Fibroblast of skin of right quadriceps (primary cell): ENCODE data around the gene CTNNBL1.
"Not testable (repeated sequence)": the region's sequence is repeated elsewhere in the genome, so short reads cannot be mapped to it uniquely, and the experiment has no call there.

Experiments
- DNase-seq: peaks from one replicate; pipeline ENCODE4 v3.0.0-alpha.2; 2013

The CTNNBL1 gene

DNA sequence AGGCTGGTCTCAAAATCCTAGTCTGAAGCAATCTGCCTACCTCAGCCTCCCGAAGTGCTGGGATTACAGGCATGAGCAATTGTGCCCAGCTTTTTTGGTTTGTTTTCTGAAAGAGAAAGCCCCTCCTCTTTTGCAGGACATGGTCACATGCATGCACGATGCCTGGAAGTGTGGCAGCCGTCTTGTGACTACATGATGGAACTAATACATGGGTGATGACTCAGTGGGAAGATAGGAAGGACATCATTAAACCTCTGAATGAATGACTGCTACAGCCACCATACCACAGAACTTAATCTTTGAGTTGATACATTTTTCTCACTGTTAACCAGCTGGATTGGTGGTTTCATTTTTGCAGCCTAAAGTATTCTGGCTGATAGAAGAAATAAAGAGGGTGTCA is 13.4 kb upstream of the CTNNBL1 start:
- no peak for DNase-seq

DNA sequence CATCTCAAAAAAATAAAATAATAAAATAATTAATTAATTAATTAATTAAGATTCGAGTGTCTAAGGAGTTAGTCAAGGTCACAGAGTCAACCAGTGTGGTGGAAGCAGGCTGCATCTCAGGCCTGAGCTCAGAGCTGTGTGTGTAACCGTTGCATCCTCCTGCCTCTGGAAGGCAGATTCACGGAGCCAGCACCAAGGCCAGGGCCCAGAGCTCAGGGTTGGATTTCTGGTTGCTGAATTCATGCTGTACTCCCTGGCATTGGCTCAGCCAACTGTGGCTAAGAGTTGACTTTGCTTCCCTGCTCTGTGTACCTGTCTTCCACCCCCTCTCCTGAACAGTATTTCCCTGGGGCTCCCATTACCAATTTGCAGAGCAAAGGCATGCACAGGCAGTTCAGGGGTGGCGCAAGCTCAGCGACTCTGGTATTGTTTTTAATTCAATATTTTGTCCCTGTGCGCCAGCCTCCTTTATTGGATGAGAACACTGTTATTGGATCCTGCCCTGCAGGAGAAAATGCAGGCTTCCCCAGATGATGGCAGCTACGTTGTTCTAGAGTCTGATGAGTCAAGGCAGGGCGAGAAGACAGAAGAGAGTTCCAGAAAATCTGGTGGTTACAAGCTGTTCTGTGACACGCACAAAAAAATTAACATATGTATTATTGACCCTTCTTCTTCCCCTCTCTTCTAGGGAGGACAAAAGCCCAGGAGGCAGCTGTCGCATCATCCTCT is 12.3 kb upstream of the CTNNBL1 start:
- no peak for DNase-seq

DNA sequence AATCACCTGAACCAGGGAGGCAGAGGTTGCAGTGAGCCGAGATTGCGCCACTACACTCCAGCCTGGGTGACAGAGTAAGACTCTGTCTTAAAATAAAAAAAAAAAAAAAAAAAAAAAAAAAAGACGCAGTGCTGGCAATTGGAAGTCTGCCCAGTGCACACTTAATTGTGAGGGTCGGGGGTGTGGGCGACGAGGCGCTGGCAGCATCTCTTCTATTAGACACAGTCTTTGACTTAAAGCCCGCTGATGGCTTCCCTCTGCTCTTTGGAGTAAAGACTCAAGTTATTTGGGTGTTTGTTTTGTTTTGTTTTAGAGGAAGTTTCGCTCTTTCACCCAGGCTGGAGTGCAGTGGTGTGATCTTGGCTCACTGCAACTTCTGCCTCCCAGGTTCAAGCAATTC is 10.7 kb upstream of the CTNNBL1 start:
- DNase-seq = not testable (repeated sequence)

DNA sequence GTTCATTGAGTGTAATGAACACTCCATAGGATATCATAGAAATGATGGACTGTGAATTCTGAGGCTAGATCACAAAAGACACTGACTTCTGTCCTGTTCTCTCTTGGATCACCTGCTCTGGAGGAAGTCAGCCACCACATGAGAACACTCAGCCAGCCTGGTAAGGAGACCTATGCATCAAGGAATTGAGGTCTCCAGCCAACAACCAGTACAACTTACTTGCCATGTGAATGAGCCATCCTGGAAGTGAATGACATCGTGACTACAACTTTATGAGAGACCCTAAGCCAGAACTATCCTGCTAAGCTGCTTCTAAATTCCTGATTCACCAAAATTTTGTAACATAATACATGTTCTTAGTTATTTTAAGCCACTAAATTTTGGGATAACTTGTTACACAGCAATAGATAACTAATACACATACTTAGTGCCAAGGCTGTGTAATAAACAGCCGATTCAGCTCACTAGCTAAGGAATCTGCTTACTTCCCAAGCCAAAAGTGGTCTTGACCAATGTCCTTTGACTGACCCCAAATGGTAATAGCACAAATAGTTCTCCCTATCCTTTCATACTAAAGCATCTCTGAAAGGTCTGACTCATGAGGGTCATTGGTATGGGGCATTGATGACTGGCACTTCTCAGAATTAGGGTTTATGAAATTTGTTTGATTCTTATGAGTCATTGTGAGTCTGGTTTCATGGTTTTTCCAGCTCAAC is 6.9 kb upstream of the CTNNBL1 start:
- DNase-seq = peak; percentile 29

DNA sequence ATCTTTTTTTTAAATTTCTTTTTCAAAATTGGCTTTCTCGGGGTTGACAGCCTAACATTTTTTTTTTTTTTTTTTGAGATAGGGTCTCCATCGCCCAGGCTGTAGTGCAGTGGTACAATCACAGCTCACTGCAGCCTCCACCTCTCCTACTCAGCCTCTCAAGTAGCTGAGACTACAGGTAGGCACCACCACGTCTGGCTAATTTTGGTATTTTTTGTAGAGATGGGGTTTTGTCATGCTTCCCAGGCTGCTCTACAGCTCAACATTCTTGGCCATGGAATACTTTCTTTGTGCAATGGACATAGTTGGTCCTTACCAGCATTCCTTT is 6.4 kb upstream of the CTNNBL1 start:
- DNase-seq = no peak

DNA sequence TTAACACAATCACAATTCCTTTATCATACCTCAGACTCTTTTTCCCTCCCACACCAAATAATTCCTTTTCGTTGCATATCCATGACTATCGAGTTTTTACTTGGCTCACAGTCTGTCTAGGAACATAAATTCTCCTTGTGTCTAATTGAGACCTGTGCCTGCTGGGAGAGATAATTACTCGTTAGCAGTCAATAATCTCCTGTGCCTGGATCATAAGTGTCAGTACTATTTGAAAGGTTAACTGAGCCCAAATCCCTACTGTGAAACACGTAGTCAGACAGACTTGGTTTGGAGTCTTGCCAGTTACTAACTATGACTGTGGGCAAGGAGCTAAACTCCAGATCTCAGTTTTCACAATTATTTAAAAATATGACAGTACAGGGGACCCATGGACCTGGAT is 5.7 kb upstream of the CTNNBL1 start:
- no peak for DNase-seq

DNA sequence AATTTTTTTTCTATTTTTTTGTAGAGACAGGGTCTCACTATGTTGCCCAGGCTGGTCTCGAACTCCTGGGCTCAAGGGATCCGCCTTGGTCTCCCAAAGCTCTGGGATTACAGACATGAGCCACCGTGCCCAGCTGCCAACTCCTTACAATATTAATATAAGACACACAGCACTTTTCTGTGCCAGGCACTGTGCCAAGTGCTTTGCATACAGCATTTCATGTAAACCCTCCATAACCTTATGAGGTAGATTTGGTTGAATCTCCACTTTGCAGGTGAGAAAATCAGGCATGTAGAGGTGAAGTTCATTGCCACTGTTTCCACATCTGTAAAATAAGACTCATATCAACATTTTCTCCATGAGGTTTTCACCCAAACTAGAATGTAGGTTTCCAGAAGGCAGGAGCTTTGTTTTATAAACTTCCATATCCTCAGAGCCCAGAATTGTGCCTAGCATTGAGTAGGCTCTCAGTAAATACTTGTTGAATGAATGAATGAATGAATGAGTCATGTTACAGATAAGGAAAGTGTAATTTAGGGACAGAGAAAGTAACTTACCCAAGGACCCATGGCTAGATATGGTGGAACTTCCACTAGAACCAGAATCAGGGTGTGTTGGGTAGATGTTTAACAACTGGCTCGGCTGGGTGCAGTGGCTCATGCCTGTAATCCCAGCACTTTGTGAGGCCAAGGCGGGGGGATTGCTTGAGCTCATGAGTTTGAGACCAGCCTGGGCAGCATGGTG is 3.0 kb upstream of the CTNNBL1 start:
- no peak for DNase-seq

DNA sequence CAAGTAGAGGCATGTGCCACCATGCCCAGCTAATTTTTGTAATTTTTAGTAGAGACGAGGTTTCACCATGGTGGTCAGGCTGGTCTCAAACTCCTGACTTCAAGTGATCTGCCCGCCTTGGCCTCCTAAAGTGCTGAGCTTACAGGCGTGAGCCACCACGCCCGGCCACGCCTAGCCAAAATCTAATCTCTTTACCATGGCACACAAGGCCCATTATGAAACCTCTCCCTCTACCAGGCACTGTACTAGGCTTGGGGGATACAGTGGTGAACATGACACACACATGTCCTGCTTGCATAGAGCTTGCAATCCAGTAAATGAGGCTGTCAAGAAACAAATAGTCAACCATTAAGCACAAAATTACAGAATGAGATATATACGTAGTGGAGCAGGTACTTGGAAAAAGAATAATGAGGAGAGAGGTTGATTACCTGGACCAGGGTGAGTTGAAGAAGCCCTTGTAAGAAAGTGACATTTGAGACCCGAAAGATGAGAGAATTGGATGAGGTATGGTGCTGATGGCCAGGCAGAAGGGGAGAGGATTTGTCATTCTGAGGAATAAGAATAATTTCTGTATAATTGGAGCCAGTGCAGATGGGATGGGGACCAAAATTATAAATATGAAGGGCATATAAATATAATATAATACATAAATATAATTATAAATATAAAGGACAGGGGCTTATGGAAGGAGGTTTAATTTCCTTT is 1.2 kb upstream of the CTNNBL1 start:
- DNase-seq = no peak

DNA sequence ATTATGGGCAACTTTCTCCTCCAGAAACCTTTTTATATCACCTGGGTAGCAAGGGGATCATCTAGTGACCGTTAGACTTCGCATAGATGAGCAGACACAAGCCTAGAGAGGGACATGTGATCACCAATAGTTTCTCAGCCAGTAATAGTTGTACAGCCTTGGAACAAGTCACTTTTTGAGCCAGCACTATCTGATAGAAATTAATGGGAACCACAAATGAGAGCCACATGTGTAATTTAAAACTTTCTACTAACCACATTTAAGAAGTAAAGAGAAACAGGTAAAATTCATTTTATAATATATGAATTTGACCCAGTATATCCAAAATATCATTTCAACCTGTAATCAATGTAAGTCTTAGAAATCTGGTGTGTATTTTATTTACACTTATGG is 592 bp upstream of the CTNNBL1 start:
- peak; percentile 19 for DNase-seq

DNA sequence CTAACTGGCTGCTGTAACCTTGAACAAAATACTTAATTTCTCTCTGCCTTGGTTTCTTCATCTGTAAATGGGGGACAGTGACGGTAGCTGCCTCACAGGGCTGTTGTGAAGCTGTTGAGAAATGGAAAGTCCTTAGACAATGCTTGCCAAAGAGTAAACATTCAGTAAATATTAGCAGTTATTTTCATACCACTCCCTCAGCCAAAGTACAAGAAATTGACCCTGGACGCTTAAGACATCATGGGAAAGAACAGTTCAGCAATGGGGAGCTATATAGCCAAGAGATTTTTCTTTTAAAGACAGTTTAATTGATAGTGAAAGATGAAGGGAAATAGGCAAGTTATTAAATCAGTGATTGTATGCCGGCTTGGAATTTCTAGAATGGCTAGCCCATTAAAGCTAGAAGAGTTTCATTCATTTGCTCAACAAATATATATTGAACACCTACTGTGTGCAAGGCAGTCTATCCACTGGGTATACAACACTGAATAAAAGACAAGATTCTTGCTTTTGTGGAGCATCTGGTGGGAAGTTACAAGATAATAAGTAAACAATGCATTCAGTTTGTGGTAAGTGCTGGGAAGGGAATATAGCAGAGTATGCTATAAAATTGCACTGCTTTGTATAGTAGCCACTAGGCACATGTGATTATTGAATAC is 2.0 kb downstream of the CTNNBL1 start:
- DNase-seq = no peak

DNA sequence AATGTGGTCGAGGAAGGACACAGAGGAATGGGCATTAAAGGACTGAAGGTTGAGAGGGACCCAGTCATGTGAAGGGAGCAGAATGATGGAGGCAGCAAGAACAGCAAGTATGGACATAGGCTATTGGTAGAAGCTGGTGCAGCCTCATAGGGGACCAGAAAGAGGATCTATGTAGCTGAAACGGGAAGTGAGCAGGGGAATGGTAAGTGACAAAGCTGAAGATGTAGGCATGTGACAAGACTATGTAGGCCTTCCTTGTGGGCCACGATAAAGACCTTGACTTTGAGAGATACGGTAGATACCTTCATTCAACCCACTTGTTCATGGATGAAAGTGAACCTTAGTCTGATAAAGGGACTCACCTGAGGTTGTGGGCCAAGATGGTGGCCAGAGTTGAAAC is 3.5 kb downstream of the CTNNBL1 start:
- DNase-seq = no peak

DNA sequence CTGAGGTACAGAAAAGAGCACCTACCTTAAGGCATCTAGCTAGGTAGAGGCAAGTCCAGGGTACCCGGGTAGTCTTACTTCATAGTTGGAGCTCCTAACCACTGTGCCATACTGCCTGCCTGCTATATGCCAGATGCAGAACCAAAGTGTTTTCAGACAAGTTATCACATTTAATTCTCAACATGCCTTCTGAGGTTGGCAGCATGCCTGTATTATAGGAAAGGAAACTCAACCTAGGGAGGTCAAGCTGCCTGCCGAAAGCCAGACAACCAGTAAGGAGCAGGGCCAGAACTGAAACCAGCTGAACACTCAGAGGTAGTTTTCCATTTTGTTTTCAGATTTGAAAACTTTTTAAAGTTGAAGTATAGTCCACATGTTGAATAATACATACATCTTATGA is 5.4 kb downstream of the CTNNBL1 start:
- no peak for DNase-seq

DNA sequence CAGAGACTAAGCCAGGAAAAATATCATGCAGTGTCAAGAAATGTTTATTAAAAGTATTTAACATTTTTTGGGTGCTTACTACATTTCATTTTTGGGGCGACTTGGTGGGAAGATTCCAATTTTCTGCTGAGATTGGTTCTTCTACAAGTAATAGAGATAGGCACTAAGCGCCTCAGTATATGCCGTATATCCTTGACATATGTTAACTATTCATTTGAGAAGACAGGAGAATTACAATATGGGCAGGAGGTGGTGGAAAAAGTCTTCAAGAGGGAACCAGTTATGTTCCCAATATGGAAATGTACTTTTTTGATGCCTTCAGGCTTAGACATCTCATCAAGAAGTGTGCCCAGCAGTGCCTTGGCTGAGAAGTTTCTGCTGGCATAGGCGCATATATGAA is 6.5 kb downstream of the CTNNBL1 start:
- DNase-seq = no peak

DNA sequence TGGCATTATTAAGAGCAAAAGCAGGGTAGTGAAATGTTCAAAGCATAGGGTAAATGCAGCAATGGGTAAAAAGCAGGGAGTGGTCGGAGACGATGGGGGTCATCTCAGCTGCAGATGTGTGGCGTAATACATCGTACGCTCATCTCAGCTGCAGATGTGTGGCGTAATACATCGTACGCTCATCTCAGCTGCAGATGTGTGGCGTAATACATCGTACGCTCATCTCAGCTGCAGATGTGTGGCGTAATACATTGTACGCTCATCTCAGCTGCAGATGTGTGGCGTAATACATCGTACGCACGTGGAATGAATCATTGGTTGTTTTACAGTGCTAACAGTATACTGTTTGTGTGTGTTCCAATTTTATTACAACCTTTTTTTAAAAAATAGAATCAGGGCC is 7.8 kb downstream of the CTNNBL1 start:
- DNase-seq = peak; percentile 54

DNA sequence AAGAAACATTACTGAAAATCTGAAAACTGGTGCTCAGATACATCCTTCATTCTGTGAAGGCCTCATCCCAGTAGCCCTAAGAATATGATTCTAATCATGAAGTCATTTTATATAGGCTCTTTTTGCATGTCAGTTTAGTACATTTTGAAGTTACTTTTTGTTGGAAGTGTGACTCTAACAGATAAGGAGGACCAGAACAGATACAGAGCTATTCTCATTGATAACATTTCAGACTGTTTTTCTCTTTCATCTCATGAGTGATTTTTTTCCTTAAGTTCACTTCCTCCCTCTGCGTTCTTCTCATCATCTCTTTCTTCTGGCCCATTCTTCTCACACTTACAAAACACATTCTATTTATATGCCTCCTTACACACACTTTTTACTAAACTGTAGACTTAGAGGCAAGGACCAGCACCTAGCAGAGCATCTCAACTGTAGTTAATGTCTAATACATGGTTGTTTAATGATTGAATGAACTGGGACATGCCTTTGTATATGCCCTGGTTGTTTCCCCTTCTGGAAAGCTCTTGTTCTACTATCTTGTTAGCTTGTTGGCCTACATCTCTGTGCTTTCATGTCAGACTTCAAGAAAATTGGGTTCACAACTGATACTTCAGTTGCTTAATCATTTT is 8.7 kb downstream of the CTNNBL1 start:
- no peak for DNase-seq

DNA sequence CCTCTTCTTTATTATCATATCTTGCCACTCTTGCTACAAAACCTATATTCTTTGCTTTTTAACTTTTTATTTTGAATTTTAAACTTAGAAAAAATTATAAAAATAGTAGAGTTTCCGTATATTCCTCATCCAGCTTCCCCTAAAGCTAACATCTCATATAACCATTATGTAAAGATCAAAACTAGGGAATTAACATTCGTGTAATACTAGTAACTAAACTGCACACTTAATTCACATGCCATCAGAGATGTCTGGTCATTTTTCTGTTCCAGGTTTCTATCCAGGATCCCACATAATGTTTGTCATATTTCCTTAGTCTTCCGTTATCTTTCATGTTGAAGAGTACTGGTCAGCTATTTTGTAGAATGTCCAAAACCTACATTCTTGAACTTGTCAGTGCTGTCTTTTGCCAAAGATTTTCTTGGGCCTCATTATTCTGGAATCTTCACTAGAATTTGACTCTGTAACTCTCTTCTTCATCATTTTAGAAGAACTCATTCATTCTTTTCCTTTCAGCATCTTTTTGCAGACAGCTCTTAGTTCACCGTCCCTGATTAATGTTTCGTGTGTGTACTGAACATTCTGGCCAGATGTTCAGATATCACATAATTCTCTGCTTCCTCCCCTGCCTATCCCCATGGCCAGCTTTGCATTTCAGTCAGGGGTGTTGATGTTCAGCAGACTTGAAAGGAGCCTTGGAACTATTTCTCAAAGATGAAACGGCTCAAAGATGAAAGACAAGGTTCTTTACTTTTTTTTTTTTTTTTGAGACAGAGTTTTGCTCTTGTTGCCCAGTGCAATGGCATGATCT is 9.4 kb downstream of the CTNNBL1 start:
- no peak for DNase-seq

DNA sequence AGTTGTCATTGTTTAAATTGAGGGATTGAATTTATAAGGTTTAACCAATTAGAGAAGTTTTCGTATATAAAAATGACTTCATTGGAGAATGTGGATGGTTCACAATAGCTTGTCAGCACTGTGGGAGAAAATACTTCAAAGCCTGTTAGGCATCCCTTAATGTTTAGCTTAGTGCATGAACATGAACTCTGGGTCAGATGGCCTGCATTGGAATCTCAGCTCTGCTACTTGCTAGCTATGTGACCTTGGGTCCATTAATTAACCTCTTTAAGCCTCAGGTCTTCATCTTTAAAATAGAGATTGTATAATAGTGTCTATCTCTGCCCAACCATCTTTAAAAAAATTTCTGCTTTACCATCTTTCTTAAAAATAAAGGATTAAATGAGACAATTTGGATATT is 11.1 kb downstream of the CTNNBL1 start:
- no peak for DNase-seq

DNA sequence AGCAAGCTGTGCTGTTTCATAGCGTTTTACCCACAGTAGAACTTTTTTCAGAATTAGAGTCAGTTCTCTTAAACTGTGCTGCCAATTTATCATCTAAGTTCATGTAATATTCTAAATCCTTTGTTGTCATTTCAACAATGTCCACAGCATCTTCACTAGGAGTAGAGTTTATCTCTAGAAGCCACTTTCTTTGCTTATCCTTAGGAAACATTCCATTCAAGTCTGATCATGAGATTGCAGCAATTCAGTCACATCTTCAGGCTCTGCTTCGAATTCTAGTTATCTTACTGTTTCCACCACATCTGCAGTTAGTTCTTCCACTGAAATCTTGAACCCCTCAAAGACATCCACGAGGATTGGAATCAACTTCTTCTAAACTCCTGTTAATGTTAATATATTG is 12.5 kb downstream of the CTNNBL1 start:
- no peak for DNase-seq

DNA sequence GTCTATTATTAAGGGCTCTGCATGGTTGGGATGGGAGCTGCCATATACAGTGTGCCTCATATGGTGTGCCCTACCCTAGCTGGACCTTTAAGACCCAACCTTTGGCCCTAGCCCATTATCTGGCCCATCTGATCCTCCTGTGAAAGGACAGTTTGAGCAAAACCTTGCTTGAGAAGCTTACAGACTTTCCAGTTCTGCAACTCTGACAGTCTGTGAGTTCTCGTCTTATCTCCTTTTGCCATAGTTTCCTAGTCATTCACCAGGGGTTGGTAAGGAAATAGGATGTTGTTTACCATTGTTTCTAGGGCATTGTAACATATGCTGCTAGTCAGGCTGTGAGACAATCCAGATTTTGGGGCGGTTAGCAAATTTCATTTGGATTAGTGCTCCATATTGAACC is 17.2 kb downstream of the CTNNBL1 start:
- no peak for DNase-seq

DNA sequence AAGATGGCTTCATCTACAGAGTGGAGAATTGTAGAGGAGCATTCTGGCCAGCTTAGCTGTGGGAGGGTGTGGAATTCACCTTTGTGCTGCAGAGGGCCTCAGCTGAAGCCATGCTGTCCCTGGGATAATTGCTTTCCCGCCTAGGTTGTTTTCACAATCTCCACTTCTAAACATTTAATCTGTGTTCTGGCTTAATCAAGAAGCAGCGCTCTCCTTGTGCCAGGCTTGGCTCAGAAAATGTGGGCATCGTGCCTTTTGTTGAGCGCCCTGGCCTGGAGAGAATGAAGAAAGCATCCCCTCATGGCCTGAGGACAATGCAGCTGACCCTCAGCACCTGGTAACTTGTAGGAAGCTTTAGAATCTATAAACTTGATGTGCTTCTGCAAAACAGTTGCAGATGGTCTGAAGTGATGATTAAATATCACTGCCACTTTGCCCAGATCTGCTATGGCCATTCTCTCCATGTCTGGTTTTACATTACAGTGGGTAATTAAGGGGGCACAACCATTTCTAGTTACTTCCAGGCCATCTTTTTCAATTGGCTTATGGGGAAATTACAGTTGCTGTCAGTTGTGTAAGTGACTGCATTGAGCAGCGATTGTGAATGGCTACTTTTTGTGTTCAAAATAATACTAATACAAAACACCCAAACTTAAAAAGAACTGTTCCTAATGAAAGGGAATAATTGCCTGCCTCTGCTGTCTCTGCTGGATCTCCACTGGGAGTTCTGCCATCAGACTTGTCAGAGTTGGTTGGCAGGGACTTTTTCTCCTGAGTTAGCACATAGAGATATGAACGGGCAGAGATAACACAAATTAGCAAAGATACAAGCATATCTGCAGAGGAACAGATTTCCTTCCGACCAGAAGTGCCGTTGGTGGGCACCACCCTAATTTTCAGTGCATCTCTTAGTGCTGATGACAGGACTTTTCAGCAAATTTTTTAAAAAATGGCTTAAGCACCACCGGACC is 18.4 kb downstream of the CTNNBL1 start:
- no peak for DNase-seq
